ENCODE results near the gene TSPAN4. TPM values are rescaled to one million over a fixed set of nuclear protein-coding genes. Genes with fewer than 3 reads are reported as not detected.

The TSPAN4 gene
- total and polyA plus RNA-seq, 2 of the 13 experiments (the other 11 are each of a cell fraction or from before 2014, with no cell fraction given) = 31.7 to 68.3 TPM

GRCh38 chr11:909406-909805, 66.8 kb downstream of the TSPAN4 start:
- 94% methylated on average over 11 of the region's 11 CpGs for WGBS (ENCODE audit: low lambda C conversion rate)
- CTCF ChIA-PET (ENCODE audit: low intra/inter-chr PET ratio, low total read pairs) = no interaction called here
- Histone ChIP-seq H3K4me1 (ENCODE audit: insufficient read depth, low read length) (peaks cover 35% of the 10 kb centered on the region), H3K27me3 (ENCODE audit: control insufficient read depth in 1 of 2, insufficient read depth in 2 of 2, low read length in 2 of 2) (no peaks in the 10 kb centered on the region; a peak in 2 of 5 replicates), H3K9me3 (ENCODE audit: low read length) (no peaks in the 10 kb centered on the region), H3K4me2 (ENCODE audit: low read depth, low read length) (peak overlapping the region; percentile 77), H2AFZ (ENCODE audit: low read length) (no peak overlapping the region), H3K9ac (ENCODE audit: insufficient read depth, low read depth, low read length) (peak overlapping the region; percentile 85), H3K27ac (ENCODE audit: extremely low read length, insufficient read depth, low read length) (no peak overlapping the region), H3K36me3 (replicated peaks in 1 of 2; ENCODE audit: control insufficient read depth in 1 of 2, insufficient read depth in 2 of 2, low read length in 2 of 2) (peaks cover 4 to 13% of the 10 kb centered on the region in 2 experiments), H3K79me2 (ENCODE audit: insufficient read depth, low read length) (peaks cover 30% of the 10 kb centered on the region), H4K20me1 (ENCODE audit: insufficient read depth, low read length) (no peaks in the 10 kb centered on the region), H3K4me3 (replicated peaks in 1 of 3; ENCODE audit: insufficient read depth in 1 of 3, low read depth in 2 of 3, low read length in 3 of 3) (peak overlapping the region; percentile 92 to 95 (median 93))
- intact Hi-C loops (cut with micrococcal nuclease; ENCODE audit: unreplicated experiment) = no loop called here
- no peak for FAIRE-seq
- BruUV-seq (replicated peaks) = no TSS peak
- POLR2A ChIA-PET = interaction anchor here (3.0 to 3.3 kb wide), 2 partner anchors 12 to 43 kb away, joined by 20 to 24 read pairs; no protein-coding TSS in a partner anchor
- in situ Hi-C loops (cut with HindIII; ENCODE audit: extremely low pct_ligation_motif_present, low pct_unique_long_range_greater_than_20kb) = no loop called here
- no peak for DNase-seq (ENCODE audit: low spot score)
- ATAC-seq = no peak
- TF ChIP-seq, protein P1, sequence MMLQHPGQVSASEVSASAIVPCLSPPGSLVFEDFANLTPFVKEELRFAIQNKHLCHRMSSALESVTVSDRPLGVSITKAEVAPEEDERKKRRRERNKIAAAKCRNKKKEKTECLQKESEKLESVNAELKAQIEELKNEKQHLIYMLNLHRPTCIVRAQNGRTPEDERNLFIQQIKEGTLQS (CRISPR knock-in tag; IDR thresholded peaks at IDR 0.05) = no peak
- 0 out of 2 replicates have a peak, but pooled peaks have one; percentile 4 for TF ChIP-seq ZNF441 (CRISPR knock-in tag; IDR thresholded peaks at IDR 0.05; ENCODE audit: borderline replicate concordance)
- TF ChIP-seq, protein P2, sequence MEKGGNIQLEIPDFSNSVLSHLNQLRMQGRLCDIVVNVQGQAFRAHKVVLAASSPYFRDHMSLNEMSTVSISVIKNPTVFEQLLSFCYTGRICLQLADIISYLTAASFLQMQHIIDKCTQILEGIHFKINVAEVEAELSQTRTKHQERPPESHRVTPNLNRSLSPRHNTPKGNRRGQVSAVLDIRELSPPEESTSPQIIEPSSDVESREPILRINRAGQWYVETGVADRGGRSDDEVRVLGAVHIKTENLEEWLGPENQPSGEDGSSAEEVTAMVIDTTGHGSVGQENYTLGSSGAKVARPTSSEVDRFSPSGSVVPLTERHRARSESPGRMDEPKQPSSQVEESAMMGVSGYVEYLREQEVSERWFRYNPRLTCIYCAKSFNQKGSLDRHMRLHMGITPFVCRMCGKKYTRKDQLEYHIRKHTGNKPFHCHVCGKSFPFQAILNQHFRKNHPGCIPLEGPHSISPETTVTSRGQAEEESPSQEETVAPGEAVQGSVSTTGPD (CRISPR knock-in tag; IDR thresholded peaks at IDR 0.05) = no peak
- TF ChIP-seq, protein P3, sequence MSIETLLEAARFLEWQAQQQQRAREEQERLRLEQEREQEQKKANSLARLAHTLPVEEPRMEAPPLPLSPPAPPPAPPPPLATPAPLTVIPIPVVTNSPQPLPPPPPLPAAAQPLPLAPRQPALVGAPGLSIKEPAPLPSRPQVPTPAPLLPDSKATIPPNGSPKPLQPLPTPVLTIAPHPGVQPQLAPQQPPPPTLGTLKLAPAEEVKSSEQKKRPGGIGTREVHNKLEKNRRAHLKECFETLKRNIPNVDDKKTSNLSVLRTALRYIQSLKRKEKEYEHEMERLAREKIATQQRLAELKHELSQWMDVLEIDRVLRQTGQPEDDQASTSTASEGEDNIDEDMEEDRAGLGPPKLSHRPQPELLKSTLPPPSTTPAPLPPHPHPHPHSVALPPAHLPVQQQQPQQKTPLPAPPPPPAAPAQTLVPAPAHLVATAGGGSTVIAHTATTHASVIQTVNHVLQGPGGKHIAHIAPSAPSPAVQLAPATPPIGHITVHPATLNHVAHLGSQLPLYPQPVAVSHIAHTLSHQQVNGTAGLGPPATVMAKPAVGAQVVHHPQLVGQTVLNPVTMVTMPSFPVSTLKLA (IDR thresholded peaks at IDR 0.05) = peak; percentile 90
